Peyer's patch (tissue), 4 donors: Measurements from ENCODE around the gene DTX2.
"Not testable (repeated sequence)": the region's sequence is repeated elsewhere in the genome, so short reads cannot be mapped to it uniquely, and the experiment has no call there.

ENCODE experiments used
- POLR2A ChIP-seq, 2 donors: fragments of 450-650 bp; IDR thresholded peaks; one replicate each; pipeline ENCODE4 v1.5.1; 2017; ENCODE audit warnings: antibody characterized with exemption in 2 of 2, mild to moderate bottlenecking in 2 of 2, moderate library complexity in 2 of 2
- TF ChIP-seq, protein P1 (sequence below), 6 experiments: fragments of 450-650 bp in 4 of 6; fragments of 200-600 bp in 2 of 6; sonication (generic) in 1 of 6; IDR thresholded peaks; one replicate each; pipeline ENCODE4 v1.5.1; 2017 to 2019; ENCODE audit warnings: antibody characterized with exemption in 6 of 6, mild to moderate bottlenecking in 3 of 6, moderate library complexity in 1 of 6

- TF ChIP-seq, protein P1, sequence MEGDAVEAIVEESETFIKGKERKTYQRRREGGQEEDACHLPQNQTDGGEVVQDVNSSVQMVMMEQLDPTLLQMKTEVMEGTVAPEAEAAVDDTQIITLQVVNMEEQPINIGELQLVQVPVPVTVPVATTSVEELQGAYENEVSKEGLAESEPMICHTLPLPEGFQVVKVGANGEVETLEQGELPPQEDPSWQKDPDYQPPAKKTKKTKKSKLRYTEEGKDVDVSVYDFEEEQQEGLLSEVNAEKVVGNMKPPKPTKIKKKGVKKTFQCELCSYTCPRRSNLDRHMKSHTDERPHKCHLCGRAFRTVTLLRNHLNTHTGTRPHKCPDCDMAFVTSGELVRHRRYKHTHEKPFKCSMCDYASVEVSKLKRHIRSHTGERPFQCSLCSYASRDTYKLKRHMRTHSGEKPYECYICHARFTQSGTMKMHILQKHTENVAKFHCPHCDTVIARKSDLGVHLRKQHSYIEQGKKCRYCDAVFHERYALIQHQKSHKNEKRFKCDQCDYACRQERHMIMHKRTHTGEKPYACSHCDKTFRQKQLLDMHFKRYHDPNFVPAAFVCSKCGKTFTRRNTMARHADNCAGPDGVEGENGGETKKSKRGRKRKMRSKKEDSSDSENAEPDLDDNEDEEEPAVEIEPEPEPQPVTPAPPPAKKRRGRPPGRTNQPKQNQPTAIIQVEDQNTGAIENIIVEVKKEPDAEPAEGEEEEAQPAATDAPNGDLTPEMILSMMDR (IDR thresholded peaks at IDR 0.05), result not testable (repeated sequence)
- TF ChIP-seq POLR2A (IDR thresholded peaks at IDR 0.05), result not testable (repeated sequence)
Observed at GRCh38 chr7:76458504-76458903, 3.0 kb upstream of the DTX2 start.
